HK-2 (cell line): ENCODE measurements around the gene HSPA6.
"Not testable (repeated sequence)": the region's sequence is repeated elsewhere in the genome, so short reads cannot be mapped to it uniquely, and the experiment has no call there.

Source experiments
- DNase-seq: peaks from one replicate; pipeline ENCODE4 v3.0.0-alpha.2; 2018; ENCODE audit not compliant: unreplicated experiment

The HSPA6 gene

DNA sequence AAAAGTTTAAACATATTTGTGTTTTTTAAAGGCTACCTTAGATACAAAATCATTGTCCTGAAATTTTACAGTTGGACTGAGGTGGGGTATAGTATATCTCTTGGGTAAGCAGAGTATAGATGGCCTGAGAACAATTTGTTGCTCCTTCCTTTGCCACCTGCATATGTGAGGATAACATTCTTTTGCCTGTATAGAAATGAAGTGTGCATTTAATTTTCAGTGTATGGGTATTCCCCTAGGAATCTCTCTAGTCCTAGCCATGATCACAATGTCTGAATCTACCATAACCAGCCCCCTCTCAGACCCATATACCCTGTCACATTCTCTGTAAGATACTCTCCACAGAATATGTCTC, 21.0 kb upstream of the HSPA6 start:
- no peak for DNase-seq

DNA sequence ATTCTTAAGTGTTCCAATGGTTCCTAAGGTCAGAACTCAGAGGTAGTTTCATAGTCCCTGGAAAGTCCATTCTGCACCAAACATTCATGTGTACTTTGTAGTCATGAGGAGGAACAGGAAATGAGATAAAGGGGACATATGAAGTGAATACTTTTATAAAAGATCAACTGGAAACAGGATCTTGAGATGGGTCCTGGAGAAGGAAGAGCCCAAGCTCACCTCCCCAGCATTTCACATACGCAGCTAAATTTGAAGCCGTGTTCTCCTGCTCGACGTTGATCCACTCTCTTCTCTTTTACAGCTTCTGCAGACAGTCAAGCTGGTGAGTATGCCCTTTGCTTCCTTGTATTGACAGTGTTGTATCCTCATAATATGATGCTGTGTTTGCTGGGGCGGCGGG, 18.7 kb upstream of the HSPA6 start:
- no peak for DNase-seq

DNA sequence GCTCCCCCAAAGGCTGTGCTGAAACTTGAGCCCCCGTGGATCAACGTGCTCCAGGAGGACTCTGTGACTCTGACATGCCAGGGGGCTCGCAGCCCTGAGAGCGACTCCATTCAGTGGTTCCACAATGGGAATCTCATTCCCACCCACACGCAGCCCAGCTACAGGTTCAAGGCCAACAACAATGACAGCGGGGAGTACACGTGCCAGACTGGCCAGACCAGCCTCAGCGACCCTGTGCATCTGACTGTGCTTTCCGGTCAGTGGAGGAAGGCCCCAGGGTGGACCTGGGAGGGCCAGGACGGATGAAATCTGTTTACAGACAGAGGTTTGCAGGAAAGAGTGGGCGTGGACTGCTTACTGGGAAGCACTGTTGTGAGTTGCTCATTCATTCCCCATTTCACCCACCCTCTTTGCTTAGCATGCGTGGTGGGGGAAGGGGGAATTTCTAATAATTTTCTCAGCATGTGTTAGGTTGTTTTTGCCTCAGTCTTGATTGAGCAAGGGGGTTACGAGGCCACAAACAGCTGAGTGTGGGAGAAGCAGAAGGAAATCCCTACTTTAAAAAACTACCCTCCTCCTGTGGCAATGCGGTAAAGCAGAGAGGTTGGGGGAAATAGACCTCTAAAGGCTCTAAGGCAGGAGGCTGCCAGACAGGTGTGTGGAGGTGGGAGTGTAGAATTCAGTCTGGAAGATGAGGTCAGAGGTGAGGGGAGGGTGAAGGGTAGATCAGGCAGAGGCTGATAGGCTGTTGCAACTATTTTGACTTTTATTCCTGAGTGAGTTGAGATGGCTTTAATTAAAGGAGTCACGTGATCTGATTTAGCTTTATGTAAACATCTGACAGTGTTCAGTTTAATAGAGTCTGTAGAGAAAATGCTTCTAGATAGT, 17.8 kb upstream of the HSPA6 start:
- no peak for DNase-seq

DNA sequence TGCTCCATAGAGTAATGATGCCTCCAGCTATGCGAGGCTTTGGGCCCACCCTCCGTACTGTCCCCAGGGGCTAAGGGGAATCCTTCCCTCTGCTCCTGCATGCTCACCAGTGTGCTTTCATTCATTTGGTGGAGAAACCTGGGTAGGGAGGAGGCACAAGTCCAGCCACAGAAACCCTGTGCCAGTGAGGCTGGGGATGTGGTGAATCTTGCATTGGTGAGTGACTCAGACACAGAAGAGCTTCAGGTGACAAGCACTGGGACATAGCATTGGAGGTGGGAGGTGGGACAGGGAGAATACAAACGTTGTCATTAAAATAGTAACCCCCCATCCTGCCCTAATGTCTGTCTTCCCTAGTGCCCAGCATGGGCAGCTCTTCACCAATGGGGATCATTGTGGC, 13.9 kb upstream of the HSPA6 start:
- no peak for DNase-seq

DNA sequence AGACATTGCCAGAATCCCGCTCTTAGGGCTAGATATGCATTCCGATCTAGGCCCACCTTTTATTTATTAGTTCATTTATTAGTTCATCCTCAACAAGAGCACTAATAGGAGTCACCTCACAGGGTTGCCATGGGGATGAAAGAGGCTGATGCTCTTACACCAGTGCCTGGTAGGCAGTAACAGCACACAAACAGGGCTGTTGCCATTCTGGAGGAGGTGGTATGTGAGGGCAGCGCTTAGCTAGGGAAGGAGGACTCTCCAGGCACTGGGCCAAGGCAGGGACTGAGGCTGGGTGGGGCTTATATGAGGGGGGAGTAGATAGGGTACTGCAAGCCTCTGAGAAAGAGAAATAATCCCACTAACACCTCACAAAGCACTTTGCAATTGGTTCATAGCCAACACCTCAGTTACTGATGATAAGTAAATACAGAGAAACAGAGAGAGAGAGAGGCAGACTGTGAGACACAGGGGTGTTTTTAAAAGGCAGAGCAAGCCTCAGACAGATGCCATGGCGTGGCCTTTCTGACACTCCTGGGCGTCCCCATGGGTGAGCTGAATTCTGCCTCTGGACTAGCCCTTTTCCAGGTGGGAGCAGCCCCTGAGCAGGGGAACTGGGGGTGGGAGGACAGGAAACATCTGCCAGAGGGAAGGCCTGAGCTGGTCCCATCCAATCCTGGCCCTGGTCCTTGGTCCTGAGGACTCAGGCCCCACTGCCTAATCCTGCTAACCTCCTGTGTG, 13.2 kb upstream of the HSPA6 start:
- DNase-seq, result no peak

DNA sequence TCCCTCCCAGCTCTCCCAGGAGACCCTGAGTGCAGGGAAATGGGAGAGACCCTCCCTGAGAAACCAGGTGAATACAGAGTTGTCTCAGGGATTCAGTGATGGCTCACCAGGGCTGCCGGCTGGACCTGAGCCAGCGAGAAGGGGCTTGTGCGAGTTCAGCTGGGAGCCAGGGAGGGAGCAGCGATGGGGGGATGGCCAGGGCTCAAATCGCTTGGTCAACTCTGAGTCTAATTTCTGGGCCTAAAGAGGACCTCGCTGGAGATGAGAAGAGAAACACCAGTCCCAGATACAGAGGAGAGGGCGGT, 12.6 kb upstream of the HSPA6 start:
- DNase-seq, result no peak

DNA sequence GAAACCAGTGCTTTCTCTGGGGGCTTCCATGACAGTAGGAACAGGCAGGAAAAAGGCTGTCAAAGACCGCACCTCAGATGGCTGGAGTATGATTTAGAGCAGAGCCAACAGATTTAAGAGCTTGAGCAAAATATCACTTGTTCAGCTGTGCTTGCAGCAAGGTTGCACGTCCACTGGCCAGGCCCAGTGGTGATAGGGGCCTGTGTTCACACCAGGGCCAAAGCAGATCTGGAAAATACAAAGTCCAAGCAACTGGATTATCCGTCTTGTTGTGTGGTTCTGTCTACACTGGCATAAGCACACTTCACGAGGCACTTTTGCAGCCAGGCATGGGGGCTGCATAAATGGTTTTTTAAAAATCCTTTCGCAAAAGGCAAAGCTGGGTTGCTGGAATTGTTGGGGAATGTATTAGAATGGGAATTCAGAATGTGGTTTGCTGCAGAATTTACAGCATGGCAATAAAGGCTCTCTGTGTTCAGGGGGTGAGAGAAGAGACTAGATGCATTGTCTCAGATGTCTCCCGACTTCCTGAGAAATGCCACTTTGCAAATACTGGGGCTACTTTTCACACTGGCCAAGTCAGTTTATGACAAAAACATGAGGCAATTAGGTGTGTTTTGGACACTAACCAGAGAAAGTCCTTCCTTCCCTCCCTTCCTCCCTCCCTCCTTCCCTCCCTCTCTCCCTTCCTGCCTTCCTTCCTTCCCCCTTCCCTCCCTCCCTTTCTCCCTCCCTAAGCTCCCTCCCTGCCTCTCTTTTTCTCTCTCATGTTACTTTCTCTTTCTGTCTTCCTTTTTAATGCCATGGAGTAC, 11.5 kb upstream of the HSPA6 start:
- DNase-seq, result not testable (repeated sequence)

DNA sequence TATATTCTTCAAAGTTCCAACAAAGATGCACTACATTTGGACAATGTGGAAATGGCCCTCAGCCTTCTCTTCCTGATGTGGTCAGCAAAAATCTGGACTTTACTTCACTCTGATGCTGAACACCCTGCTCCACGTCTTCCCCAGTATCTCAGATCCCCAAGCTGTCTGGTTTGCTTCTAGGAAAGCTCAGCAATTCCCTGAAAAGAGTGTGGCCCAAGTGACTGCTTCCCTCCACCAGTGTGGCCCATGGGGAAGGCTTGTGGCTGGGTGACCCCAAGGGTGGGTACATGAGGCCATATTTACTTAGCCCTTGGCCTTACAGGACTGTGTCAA, 10.9 kb upstream of the HSPA6 start:
- DNase-seq, result not testable (repeated sequence)

DNA sequence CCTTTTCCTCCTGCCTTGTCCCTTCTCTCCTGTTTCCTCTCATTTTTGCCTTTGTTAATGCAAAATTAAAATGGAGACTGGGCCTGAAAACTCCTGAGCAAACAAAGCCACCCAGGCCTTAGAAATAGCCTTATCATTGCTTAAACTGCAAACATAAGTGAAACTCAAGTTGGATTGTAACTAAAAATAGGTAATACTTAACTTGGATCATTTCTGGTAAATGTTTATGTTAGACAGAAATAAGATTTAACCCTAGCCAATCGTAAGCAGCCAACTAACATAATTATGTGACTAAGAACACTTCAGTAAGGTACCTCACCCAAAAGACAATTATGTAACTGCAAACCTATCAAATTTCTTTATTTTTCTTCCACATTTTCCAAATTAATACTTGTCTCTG, 10.4 kb upstream of the HSPA6 start:
- not testable (repeated sequence) for DNase-seq

DNA sequence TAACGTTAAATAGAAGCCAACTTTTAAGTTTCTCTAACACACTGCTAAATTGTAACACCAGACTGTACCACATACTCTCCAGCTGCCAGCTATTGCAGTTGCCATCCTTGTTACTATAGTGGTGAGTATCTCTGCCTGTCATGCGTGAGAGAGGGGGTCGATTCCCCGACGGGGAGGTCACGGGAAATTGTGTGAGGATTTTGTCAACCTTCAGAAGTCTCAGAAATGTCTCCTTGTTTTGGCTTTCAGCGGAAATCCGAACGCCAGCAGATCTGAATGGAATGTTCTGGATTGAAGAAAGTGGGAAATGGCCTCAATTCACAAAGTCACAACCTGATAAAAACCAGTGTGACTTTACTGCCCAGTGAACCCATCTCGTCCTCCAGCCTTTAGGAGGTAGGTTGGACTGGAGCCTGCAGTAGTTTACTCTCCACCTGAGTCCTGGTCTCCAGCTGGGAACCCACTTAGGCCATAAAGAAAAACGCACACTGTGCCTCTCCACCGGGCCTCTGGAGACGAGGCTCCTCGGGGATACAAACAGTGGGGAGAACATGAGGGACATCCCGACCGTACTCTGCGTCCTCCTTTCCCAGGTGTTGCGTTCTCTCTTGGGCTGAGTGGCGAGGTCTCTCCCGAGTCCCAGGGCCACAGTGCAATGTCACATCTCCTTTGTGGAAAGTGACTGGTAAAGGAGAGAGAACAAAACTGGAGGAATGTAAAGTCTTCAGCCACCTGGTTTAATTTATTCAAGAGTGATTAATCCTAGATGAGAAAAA, 1.1 kb upstream of the HSPA6 start:
- not testable (repeated sequence) for DNase-seq

DNA sequence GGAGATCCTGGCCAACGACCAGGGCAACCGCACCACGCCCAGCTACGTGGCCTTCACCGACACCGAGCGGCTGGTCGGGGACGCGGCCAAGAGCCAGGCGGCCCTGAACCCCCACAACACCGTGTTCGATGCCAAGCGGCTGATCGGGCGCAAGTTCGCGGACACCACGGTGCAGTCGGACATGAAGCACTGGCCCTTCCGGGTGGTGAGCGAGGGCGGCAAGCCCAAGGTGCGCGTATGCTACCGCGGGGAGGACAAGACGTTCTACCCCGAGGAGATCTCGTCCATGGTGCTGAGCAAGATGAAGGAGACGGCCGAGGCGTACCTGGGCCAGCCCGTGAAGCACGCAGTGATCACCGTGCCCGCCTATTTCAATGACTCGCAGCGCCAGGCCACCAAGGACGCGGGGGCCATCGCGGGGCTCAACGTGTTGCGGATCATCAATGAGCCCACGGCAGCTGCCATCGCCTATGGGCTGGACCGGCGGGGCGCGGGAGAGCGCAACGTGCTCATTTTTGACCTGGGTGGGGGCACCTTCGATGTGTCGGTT, 477 bp downstream of the HSPA6 start:
- not testable (repeated sequence) for DNase-seq

DNA sequence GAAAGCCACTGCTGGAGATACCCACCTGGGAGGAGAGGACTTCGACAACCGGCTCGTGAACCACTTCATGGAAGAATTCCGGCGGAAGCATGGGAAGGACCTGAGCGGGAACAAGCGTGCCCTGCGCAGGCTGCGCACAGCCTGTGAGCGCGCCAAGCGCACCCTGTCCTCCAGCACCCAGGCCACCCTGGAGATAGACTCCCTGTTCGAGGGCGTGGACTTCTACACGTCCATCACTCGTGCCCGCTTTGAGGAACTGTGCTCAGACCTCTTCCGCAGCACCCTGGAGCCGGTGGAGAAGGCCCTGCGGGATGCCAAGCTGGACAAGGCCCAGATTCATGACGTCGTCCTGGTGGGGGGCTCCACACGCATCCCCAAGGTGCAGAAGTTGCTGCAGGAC, 981 bp downstream of the HSPA6 start:
- DNase-seq, result not testable (repeated sequence)

DNA sequence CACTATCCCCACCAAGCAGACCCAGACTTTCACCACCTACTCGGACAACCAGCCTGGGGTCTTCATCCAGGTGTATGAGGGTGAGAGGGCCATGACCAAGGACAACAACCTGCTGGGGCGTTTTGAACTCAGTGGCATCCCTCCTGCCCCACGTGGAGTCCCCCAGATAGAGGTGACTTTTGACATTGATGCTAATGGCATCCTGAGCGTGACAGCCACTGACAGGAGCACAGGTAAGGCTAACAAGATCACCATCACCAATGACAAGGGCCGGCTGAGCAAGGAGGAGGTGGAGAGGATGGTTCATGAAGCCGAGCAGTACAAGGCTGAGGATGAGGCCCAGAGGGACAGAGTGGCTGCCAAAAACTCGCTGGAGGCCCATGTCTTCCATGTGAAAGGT, 1.6 kb downstream of the HSPA6 start:
- DNase-seq, result not testable (repeated sequence)

DNA sequence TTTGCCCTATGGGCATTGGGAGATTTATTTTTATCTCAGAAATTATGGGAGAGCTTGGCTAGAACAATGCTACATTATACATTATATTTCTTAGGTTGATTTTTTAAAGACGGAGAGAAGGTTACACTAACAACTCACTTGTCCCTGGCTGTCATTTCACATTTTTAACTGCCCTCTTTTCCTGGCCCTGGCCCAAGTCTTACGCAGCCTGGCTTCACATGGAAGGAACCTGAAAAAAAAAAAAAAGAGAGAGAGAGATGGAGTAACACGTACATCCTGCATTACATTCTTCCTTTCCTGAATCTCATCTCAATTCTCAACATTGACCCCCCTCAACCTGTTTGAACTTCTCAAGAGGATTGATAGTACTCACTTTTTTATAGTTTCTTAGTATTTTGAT, 4.2 kb downstream of the HSPA6 start:
- not testable (repeated sequence) for DNase-seq

DNA sequence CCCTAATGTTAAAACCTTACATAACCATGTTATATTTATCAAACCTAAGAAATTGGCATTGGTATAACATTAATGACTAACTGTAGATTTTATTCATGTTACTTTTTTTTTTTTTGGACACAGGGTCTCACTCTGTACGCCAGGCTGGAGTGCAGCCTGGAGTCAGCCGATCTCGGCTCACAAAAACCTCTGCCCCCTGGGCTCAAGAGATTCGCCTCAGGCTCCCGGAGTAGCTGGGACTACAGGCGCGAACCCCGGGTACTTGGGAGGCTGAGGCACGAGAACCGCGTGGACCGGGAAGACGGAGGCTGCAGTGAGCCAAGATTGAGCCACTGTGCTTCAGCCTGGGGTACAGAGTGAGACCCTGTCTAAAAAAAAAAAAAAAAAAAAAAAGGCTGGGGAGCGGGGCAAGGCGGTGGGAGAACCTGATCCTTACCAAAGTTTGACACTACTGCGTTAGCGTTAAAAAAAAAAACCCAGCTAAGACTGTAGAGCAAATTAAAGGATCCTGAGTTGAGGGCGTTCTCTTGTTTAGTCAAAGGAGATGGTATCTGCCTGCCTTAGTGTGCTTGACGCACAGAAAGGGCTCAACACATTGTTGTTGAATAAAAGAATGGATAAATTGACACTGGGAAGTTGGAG, 5.2 kb downstream of the HSPA6 start:
- DNase-seq, result not testable (repeated sequence)

DNA sequence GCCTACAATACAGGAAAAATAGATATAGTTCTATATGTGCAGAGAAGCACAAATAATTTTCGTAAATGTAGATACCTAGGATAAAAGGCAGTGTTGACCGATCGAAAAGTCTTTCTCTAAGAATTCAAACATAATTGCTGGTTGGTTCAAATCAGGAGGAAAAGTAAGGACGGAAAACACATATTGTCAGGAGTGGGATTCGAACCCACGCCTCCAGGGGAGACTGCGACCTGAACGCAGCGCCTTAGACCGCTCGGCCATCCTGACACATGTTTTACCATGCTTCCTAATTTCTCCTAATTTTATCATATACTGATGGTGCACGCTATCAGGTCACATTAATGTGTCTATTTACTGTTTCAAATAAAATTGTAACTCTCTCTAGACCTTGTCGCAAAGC, 5.8 kb downstream of the HSPA6 start:
- DNase-seq, result peak; percentile 65

DNA sequence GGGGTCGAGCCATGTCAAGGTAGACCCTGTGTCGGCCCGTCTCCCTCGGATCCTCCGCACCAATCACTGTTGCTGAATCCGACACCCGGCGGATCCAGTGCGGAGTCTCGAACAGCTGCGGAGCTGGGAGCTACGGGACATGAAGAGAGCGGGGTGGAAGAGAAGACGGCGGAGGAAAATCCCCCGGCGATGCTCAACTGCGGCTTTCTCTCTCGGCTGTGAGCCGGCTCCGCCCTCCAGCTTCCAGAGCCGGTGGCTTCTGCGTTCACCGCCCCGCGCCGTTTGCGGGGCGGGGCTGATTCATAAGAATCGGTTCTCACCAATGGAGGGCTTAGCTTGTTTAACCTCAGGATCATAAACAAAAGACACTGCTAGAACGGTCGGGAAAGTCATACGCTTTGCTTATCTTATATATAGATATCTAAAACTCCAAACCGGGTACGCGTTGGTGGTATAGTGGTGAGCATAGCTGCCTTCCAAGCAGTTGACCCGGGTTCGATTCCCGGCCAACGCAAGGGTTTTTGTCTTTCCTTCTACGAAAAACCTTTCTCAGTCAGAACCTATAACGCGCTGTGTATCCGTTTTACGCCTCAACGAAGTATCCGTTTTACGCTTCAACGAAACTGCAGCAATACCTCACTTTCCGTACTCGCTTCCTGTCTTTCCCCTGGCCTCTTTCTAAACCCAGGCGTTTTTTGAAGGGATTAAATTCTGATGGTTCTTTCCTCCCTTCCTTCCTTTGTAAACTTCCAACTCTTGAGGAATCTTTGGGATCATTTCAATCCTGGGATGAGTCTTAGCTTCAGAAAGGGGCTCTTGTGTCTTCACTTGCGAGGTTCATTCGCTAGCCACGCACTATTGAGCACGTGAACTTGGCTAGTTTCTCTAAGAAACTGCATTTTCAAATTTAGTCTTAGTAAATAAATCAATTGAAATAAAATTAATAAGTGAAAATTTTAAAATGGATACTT, 6.6 kb downstream of the HSPA6 start:
- peak; percentile 90 for DNase-seq

DNA sequence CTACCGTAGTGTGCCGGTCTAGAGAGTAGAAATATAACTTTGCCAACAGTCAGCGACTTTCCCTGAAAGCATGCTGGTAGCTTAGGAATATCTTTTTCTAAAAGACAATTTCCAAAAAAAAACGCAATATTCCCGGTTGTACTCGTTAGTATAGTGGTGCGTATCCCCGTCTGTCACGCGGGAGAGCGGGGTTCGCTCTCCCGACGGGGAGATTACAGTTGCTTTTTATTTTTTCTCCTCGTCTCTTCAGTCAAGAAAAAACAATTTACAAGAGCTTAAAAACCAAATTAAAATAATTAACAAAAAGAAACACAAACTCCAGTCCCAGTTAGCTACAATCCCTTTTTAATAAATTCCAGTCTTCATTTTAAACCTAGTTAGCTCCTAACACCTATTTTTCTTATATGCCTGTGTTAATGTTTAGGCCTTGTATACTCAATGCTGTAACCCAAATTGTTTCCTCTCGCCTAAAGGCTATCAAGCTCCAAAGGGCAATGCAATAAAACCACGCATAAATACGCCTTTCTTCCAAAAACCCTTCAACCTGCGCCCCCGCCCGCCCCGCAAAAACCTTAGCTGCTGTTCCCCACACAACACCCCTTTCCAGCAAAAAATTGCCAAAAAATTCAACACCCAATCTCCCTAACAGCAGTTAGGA, 7.8 kb downstream of the HSPA6 start:
- no peak for DNase-seq
